HG03135 (cell line): Measurements from ENCODE around the gene SPEF1.
"Not testable (repeated sequence)": the region's sequence is repeated elsewhere in the genome, so short reads cannot be mapped to it uniquely, and the experiment has no call there.

Experiments used
- ATAC-seq: cut with Tn5 transposase; IDR thresholded peaks from one replicate; pipeline ENCODE4 v1.9.1; 2021; ENCODE audit warnings: mild to moderate bottlenecking, moderate library complexity; ENCODE audit not compliant: unreplicated experiment

The SPEF1 gene

GRCh38 chr20:3789201-3789600, 8.0 kb upstream of the SPEF1 start:
- ATAC-seq = not testable (repeated sequence)

GRCh38 chr20:3788685-3789155, 7.5 kb upstream of the SPEF1 start:
- no peak for ATAC-seq

- ATAC-seq = no peak
Observed at GRCh38 chr20:3787324-3788014, 6.2 kb upstream of the SPEF1 start.

GRCh38 chr20:3786665-3787323, 5.5 kb upstream of the SPEF1 start, which contains the start of gene CENPB:
TSS of gene CENPB (minus strand) at chr20:3786740. CDS start at chr20:3786483, 257 bp downstream.
- peak; percentile 76 for ATAC-seq

GRCh38 chr20:3786126-3786484, 4.9 kb upstream of the SPEF1 start:
- ATAC-seq = peak; percentile 33

GRCh38 chr20:3785240-3786125, 4.2 kb upstream of the SPEF1 start:
- ATAC-seq = no peak

GRCh38 chr20:3784863-3785239, 3.6 kb upstream of the SPEF1 start:
- no peak for ATAC-seq

- ATAC-seq = no peak
Observed at GRCh38 chr20:3784216-3784853, 3.1 kb upstream of the SPEF1 start.

GRCh38 chr20:3783511-3784195, 2.4 kb upstream of the SPEF1 start:
- ATAC-seq = no peak

GRCh38 chr20:3783068-3783489, 1.8 kb upstream of the SPEF1 start:
- ATAC-seq = no peak

GRCh38 chr20:3782597-3782996, 1.3 kb upstream of the SPEF1 start:
- ATAC-seq = no peak

- ATAC-seq = no peak
Observed at GRCh38 chr20:3778976-3779375, 2.3 kb downstream of the SPEF1 start.

- ATAC-seq = no peak
Observed at GRCh38 chr20:3777716-3778629, 3.3 kb downstream of the SPEF1 start.

GRCh38 chr20:3777381-3777715, 3.9 kb downstream of the SPEF1 start:
- no peak for ATAC-seq

- no peak for ATAC-seq
Observed at GRCh38 chr20:3775457-3776108, 5.7 kb downstream of the SPEF1 start.

GRCh38 chr20:3771552-3772058, 9.6 kb downstream of the SPEF1 start:
- ATAC-seq = no peak

GRCh38 chr20:3768342-3769130, 12.7 kb downstream of the SPEF1 start:
- peak; percentile 42 for ATAC-seq
